IPS-18c (cell line): Measurements from ENCODE around the gene USP3.
A peak's percentile ranks its signal among the peaks of the same experiment; 100 is the strongest.

ENCODE experiments used
- H3K4me3 ChIP-seq: 2 replicates; pipeline ENCODE4 v1.7.0; 2013; ENCODE audit warnings: low read depth, mild to moderate bottlenecking, low read length, moderate library complexity; ENCODE audit not compliant: insufficient read depth
- H3K9me3 ChIP-seq: one replicate; pipeline ENCODE4 v1.6.1; 2013; ENCODE audit warnings: mild to moderate bottlenecking, low read length, moderate library complexity; ENCODE audit not compliant: control insufficient read depth, insufficient read depth

The USP3 gene

GRCh38 chr15:63582718-63583426 lies 78.5 kb downstream of the USP3 start:
- Histone ChIP-seq H3K4me3 (no peak overlapping the region), H3K9me3 (no peaks in the 10 kb centered on the region)

DNA sequence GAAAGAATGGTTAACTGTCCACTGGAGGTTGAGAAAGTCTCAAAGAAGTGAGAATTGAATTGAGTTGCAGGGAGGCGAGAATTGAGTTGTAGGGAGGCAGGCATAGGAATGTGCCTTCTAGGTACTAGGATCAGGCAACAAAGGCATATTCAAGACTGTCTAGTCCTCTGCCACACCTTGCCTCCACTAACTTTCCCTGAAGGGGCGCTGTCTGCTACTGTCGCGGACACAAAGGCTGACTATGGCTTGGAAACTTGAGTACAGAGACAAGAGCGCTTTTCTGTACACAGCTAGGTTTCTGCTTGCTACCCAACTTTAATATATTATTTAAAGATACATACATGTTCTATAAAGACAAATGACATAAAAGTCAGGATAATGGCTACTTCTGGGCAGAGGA lies 82.4 kb downstream of the USP3 start:
- H3K9me3 ChIP-seq, result no peaks in the 10 kb centered on the region
- H3K4me3 ChIP-seq, result no peak overlapping the region

- Histone ChIP-seq H3K9me3 (no peaks in the 10 kb centered on the region), H3K4me3 (no peak overlapping the region)
These were observed 83.1 kb downstream of the USP3 start for GRCh38 chr15:63587527-63587926.

- H3K9me3 ChIP-seq, result no peaks in the 10 kb centered on the region
- no peak overlapping the region for H3K4me3 ChIP-seq
These were observed 84.4 kb downstream of the USP3 start for GRCh38 chr15:63588826-63589225.

GRCh38 chr15:63593705-63594671 lies 89.6 kb downstream of the USP3 start:
- no peaks in the 10 kb centered on the region for H3K9me3 ChIP-seq
- no peak overlapping the region for H3K4me3 ChIP-seq

DNA sequence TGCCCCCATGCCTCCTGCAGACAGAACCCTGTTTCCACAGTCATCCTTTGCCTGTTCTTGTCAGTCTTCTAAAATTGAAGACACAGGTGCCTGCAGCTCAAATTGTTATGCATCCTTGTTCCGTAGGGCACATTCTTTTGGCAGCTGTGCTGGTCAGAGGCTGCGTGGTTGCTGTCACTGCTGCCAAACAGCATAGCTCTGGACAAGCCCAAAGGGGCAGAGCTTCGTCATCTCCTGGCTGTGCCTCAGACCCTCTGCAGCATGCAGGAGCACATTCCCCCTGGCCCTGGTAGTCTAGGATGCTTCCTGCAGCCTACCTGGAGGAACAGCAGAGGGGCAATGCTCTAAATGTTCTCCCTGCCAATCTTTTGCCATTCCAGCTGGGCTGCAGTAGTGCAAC lies 90.7 kb downstream of the USP3 start:
- H3K4me3 ChIP-seq, result no peak overlapping the region
- no peaks in the 10 kb centered on the region for H3K9me3 ChIP-seq

DNA sequence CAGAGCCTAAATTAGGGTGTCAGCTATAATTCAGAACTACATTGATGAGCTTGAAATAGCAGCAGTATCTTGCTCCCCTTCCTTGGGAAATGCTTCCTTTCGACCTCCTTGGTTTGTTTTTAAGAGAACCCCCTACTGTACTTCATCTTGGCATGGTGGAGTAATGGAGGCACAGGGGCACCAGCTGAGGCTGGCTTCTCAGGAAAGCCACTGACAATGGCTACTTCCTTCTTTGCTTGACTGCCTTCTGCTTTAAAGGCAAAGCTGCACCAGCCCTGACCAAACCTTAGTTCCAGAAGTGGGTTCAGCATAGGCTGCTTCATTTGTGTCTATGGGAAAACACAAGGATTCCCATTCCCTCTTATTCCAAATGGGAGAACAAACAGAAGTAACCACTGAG lies 91.3 kb downstream of the USP3 start:
- no peaks in the 10 kb centered on the region for H3K9me3 ChIP-seq
- H3K4me3 ChIP-seq, result no peak overlapping the region

DNA sequence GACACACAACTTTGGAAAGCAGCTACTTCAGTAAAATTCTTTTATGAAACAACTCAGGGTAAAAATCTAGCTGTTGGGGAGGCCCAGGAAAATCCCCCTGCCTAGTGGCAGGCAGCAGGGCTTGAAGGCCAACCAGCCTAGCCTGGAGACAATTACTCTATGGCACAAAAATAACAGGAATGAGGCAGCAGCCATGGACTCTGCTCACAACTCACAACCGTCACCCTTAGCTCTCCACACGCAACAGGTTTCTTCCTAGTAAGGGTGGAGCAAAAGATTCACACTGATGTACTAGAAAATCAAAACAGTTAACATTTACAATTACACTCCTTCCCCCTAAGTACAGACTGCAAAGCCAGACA lies 92.3 kb downstream of the USP3 start:
- H3K9me3 ChIP-seq, result no peaks in the 10 kb centered on the region
- no peak overlapping the region for H3K4me3 ChIP-seq

DNA sequence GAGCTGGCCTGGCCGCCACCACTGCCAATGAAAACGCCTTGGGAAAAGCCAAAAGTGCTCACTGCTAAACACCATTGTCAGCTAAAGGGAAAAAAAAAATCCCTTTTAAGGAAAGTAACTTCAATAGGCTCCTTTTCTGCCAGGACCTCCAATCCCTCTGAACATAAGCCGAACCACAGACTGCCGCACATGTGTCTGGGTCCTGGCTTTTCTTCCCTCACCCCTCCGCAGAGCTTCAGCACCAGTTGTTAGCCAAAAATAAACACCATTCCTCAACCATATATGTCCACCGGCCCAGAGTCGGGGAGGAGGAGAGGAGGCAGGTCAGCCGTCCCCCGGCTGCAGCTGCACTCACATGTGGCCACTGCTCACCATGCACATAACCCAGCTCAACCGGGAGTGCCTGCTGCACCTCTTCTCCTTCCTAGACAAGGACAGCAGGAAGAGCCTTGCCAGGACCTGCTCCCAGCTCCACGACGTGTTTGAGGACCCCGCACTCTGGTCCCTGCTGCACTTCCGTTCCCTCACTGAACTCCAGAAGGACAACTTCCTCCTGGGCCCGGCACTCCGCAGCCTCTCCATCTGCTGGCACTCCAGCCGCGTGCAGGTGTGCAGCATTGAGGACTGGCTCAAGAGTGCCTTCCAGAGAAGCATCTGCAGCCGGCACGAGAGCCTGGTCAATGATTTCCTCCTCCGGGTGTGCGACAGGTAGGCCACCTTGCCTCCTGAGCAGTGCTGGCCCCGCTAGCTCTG lies 92.8 kb downstream of the USP3 start, which contains the start of gene FBXL22:
FBXL22 (plus strand) TSS at position 350 of the 753 bp plus-strand sequence; CDS start at position 356, 6 bp downstream.
- H3K4me3 ChIP-seq, result no peak within 1 kb of the TSS
- H3K9me3 ChIP-seq, result no peaks in the 10 kb centered on the region

DNA sequence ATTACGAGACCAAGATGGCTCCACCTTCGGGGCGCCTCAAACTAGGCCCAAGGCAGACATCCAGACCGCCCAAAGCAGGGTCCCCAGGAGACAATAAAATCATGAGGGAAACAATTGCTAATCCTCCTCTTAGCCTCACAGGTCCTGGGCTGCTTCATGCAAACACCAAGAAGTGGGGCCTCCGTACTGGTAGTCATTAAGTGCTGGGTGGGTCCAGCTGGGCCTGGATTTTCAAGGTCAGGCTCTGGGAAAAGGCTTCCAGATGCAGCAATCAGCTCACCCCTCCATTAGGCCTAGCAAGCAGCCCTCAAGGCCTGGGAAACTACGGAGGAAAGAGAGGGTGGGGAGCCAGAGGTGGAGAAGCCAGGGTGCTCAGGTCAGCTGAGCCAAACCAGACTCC lies 93.4 kb downstream of the USP3 start:
- Histone ChIP-seq H3K4me3 (no peak overlapping the region), H3K9me3 (no peaks in the 10 kb centered on the region)

GRCh38 chr15:63598473-63599400 lies 94.3 kb downstream of the USP3 start:
- no peaks in the 10 kb centered on the region for H3K9me3 ChIP-seq
- no peak overlapping the region for H3K4me3 ChIP-seq

- Histone ChIP-seq H3K4me3 (no peak overlapping the region; the same call in 1 of the 2 replicates), H3K9me3 (no peaks in the 10 kb centered on the region)
These were observed 95.1 kb downstream of the USP3 start for GRCh38 chr15:63599401-63600000.

- Histone ChIP-seq H3K4me3 (peak overlapping the region; percentile 61), H3K9me3 (no peaks in the 10 kb centered on the region)
These were observed 95.7 kb downstream of the USP3 start for GRCh38 chr15:63600001-63600615.

DNA sequence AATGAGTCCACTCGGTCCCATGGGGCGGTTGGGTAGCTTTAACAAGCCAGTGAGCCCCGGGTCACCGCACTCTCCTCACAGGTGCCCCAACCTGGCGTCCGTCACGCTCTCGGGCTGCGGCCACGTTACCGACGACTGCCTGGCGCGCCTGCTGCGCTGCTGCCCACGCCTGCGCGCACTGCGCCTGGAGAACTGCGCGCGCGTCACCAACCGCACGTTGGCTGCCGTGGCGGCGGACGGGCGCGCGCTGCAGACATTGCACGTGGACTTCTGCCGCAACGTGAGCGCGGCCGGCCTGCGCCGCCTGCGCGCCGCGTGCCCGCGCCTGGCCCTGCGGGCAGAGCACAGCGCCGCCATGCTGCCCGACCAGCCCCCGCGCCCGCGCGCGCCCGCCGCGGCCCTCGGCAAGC lies 96.2 kb downstream of the USP3 start:
- Histone ChIP-seq H3K9me3 (no peaks in the 10 kb centered on the region), H3K4me3 (peak overlapping the region; percentile 61)

DNA sequence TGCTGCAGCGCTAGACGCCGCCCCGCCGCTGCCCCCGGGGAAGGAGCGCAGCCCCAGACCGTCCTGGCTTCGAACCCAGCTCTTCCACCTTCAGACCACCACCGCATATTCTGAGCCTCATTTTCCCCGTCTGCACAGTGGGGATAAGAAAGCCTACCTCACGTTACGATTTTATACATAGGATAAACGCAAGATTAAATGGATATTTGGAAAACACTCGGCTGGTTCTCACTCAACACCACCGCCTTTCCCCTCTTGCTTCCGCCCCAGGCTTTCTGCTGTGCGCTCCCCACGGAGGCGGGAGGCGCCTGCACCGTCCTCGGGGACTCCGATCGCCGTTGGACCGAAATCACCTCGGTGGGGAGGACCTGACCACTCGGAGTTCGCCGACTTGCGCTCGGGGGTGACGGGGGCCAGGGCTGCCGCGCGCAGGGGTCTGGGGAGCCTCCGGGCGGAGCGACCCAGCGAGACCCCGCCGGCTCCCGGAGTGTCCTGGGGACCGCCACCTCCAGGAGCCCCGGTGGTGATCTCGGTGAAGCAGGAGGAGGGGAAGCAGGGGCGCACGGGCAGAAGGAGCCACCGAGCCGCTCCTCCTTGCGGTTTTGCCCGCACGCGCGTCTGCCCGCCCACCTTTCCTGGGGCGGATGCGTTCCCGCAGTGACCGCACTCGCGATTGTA lies 96.8 kb downstream of the USP3 start:
- Histone ChIP-seq H3K4me3 (peak overlapping the region; percentile 61), H3K9me3 (no peaks in the 10 kb centered on the region)
